ENCODE results near the gene RPN2.

RPN2 gene

DNA sequence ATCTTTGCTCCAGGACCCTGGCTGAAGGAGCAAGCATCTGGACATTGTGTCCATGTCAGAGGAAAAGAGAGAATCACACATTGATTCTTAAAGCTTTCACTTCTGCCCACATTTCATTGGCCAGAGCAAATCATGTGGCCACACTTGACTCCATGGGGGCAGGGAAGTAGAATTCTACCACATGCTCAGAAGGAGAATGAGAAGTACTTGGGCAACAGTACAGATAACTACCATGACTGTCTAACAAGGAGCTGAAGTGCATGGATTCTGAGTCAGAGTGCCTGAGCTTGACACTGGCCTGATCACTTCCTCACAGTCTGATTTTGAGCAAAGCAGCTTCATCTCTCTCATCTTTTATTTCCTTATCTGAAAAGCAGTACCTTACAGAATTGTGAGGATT lies 43.9 kb downstream of the RPN2 start:
- H3K9me3 ChIP-seq (ENCODE audit: control insufficient read depth, low read length), result no peaks in the 10 kb centered on the region
- no peak overlapping the region for H3K9ac ChIP-seq (ENCODE audit: low read length)
- no peaks in the 10 kb centered on the region for H3K4me1 ChIP-seq (ENCODE audit: control insufficient read depth, insufficient read depth, low read length)
- peaks cover 16% of the 10 kb centered on the region for H3K36me3 ChIP-seq (ENCODE audit: control insufficient read depth, insufficient read depth, low read length)
- H3K4me3 ChIP-seq (ENCODE audit: low read length), result no peak overlapping the region
- no peaks in the 10 kb centered on the region for H3K27me3 ChIP-seq (ENCODE audit: control insufficient read depth, insufficient read depth, low read length)

DNA sequence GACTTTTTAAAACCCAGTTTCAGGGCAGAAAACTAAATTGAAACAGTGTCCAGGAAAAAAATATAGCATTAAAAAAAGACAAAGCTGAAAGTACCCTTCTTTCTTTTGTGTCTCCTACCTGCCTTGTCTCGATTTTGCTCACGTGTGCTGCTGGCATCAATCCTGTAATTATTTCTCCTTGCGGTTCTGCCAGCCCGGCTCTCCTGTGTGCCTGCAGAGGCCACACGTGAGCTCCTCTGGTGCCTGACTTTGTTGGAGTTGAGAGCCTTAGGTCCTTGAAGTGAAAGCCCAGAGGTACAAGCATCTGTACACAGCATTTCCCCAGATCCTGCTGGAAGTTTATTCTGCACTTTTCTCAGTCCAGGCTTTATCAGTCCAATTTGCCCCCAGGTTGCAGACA lies 46.0 kb downstream of the RPN2 start:
- Histone ChIP-seq H3K27me3 (ENCODE audit: control insufficient read depth, insufficient read depth, low read length) (no peaks in the 10 kb centered on the region), H3K36me3 (ENCODE audit: control insufficient read depth, insufficient read depth, low read length) (peaks cover 22% of the 10 kb centered on the region), H3K4me1 (ENCODE audit: control insufficient read depth, insufficient read depth, low read length) (no peaks in the 10 kb centered on the region), H3K9me3 (ENCODE audit: control insufficient read depth, low read length) (no peaks in the 10 kb centered on the region), H3K9ac (ENCODE audit: low read length) (no peak overlapping the region), H3K4me3 (ENCODE audit: low read length) (no peak overlapping the region)

DNA sequence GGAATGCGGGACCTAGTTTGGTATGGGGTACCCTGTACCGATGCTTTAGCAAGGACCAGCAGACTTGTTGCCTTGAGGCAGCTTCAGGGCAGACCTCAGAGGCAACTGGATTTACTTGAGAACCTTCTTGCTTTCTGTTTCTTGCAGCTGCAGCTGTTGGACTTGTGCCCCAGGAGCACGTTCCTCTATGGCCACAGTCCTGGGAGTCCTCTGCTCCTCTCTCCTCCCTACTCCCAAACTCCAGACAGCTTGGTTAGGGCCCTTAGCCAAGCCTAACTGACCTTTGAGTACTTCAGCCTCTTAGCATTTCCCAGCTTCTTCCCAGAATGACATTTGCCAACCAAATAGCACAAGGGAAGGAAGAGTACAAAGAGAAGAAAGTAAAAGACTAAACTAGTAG lies 47.8 kb downstream of the RPN2 start:
- H3K36me3 ChIP-seq (ENCODE audit: control insufficient read depth, insufficient read depth, low read length), result peaks cover 22% of the 10 kb centered on the region
- H3K9me3 ChIP-seq (ENCODE audit: control insufficient read depth, low read length), result no peaks in the 10 kb centered on the region
- no peaks in the 10 kb centered on the region for H3K4me1 ChIP-seq (ENCODE audit: control insufficient read depth, insufficient read depth, low read length)
- H3K4me3 ChIP-seq (ENCODE audit: low read length), result no peak overlapping the region
- H3K27me3 ChIP-seq (ENCODE audit: control insufficient read depth, insufficient read depth, low read length), result no peaks in the 10 kb centered on the region
- no peak overlapping the region for H3K9ac ChIP-seq (ENCODE audit: low read length)

DNA sequence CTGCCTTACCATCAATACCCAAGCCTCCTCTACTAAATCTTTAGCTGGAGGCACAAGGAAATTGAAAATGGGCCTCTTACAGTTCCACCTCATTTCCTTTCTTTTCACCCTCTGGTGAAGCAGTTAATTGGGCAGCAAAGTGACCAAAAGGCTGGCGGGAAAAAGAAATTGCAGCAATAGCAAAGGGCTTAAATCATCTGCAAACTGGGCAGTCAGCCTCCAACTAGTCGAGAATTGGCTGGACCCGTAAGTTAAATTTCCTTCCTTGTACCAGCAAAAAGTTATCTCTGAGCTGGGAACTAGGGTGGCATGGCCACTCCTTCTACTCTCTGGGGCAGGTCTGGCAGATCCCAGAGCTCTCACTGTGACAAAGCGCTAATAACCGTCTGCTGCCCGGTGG lies 49.0 kb downstream of the RPN2 start:
- H3K36me3 ChIP-seq (ENCODE audit: control insufficient read depth, insufficient read depth, low read length), result peaks cover 26% of the 10 kb centered on the region
- H3K9ac ChIP-seq (ENCODE audit: low read length), result no peak overlapping the region
- no peaks in the 10 kb centered on the region for H3K27me3 ChIP-seq (ENCODE audit: control insufficient read depth, insufficient read depth, low read length)
- H3K4me1 ChIP-seq (ENCODE audit: control insufficient read depth, insufficient read depth, low read length), result no peaks in the 10 kb centered on the region
- H3K4me3 ChIP-seq (ENCODE audit: low read length), result no peak overlapping the region
- no peaks in the 10 kb centered on the region for H3K9me3 ChIP-seq (ENCODE audit: control insufficient read depth, low read length)

DNA sequence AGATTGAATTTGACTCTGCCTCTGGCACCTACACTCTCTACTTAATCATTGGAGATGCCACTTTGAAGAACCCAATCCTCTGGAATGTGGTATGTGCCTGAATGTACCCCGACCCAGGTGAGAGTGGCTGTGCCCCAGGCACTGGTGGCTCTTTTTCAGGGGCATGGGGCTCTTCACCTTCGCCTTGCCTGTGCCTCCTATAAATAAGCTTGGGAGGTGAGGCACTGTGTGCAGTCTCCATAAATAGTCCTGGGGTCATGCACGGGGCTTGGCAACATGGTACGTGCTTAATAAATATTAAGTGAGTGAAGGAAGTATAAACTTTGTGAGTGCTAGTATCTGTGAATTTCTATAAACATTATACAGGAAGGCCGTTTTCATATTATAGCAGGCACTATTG lies 49.5 kb downstream of the RPN2 start:
- Histone ChIP-seq H3K9ac (ENCODE audit: low read length) (no peak overlapping the region), H3K4me3 (ENCODE audit: low read length) (no peak overlapping the region), H3K36me3 (ENCODE audit: control insufficient read depth, insufficient read depth, low read length) (peaks cover 26% of the 10 kb centered on the region), H3K4me1 (ENCODE audit: control insufficient read depth, insufficient read depth, low read length) (no peaks in the 10 kb centered on the region), H3K27me3 (ENCODE audit: control insufficient read depth, insufficient read depth, low read length) (no peaks in the 10 kb centered on the region), H3K9me3 (ENCODE audit: control insufficient read depth, low read length) (no peaks in the 10 kb centered on the region)

DNA sequence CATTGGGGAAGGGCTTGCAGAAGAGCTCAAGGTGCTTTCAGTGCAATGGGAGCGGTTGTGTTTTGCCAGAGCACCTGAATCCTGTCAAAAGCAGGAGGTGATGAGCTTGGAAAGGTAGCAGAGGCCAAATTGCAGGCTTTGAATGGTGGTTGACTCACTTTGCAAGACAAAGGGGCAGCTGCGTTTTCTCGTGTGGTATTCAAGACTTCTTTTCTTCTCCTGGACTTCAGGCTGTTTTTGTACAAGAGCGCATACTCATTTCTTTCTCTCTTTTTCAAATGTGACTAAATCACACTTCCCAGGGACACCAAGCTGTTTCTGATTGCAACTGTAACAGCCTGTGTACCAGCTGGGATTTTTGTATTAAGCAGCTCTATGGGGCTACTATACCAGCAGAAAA lies 50.2 kb downstream of the RPN2 start:
- no peaks in the 10 kb centered on the region for H3K4me1 ChIP-seq (ENCODE audit: control insufficient read depth, insufficient read depth, low read length)
- H3K27me3 ChIP-seq (ENCODE audit: control insufficient read depth, insufficient read depth, low read length), result no peaks in the 10 kb centered on the region
- no peaks in the 10 kb centered on the region for H3K9me3 ChIP-seq (ENCODE audit: control insufficient read depth, low read length)
- no peak overlapping the region for H3K4me3 ChIP-seq (ENCODE audit: low read length)
- peaks cover 28% of the 10 kb centered on the region for H3K36me3 ChIP-seq (ENCODE audit: control insufficient read depth, insufficient read depth, low read length)
- H3K9ac ChIP-seq (ENCODE audit: low read length), result no peak overlapping the region

DNA sequence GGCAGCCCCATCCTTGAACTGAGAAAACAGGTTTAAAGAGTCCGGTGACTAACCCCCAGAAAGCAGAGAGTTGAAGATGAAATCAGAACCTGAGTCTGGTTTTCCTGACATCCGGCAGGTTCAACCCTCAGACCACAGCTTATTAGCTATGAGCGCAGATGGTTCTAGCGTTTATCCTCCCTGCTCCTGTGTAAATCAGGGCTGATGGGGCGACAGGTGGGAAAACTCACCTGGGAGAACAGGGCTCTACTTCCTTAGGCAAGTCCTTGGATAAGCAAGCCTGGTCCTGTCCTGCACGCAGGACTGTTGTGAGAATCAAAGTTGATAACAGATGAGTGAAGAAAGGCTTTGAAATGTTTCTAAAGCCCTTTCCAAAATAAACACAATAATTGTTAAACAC lies 51.1 kb downstream of the RPN2 start:
- H3K4me3 ChIP-seq (ENCODE audit: low read length), result no peak overlapping the region
- H3K36me3 ChIP-seq (ENCODE audit: control insufficient read depth, insufficient read depth, low read length), result peaks cover 24% of the 10 kb centered on the region
- no peaks in the 10 kb centered on the region for H3K9me3 ChIP-seq (ENCODE audit: control insufficient read depth, low read length)
- H3K4me1 ChIP-seq (ENCODE audit: control insufficient read depth, insufficient read depth, low read length), result no peaks in the 10 kb centered on the region
- no peak overlapping the region for H3K9ac ChIP-seq (ENCODE audit: low read length)
- no peaks in the 10 kb centered on the region for H3K27me3 ChIP-seq (ENCODE audit: control insufficient read depth, insufficient read depth, low read length)

DNA sequence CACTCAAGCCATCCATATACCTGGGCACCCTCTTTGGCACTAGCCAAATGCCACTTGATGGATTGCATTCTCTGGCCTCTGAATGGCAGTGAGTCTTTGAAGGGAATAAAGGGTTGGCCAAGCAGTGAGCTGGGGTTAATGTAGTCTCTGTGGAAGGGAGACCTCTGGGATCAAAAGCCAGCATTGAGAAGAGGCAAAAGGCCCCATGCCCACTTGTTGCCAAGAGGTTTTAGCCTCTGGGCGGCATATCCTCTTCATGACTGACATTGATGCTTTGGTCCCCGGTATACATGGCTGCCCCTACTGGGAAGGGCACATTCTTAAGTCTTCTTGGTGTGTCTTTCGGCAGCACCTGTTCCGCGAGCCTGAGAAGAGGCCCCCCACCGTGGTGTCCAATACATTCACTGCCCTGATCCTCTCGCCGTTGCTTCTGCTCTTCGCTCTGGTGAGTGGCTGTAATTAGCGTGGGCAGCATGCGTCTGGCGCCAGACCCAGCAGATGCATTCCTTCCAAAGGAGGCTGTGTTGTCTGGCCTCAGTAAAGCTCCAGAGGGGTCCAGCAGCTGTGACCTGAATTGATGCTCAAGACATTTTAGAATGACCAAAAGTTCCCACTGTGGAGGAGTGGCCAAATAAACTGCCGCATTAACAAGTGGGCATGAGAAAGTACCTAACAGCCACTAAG lies 53.0 kb downstream of the RPN2 start:
- peaks cover 14% of the 10 kb centered on the region for H3K36me3 ChIP-seq (ENCODE audit: control insufficient read depth, insufficient read depth, low read length)
- H3K27me3 ChIP-seq (ENCODE audit: control insufficient read depth, insufficient read depth, low read length), result no peaks in the 10 kb centered on the region
- H3K4me3 ChIP-seq (ENCODE audit: low read length), result no peak overlapping the region
- no peaks in the 10 kb centered on the region for H3K4me1 ChIP-seq (ENCODE audit: control insufficient read depth, insufficient read depth, low read length)
- H3K9ac ChIP-seq (ENCODE audit: low read length), result no peak overlapping the region
- no peaks in the 10 kb centered on the region for H3K9me3 ChIP-seq (ENCODE audit: control insufficient read depth, low read length)

DNA sequence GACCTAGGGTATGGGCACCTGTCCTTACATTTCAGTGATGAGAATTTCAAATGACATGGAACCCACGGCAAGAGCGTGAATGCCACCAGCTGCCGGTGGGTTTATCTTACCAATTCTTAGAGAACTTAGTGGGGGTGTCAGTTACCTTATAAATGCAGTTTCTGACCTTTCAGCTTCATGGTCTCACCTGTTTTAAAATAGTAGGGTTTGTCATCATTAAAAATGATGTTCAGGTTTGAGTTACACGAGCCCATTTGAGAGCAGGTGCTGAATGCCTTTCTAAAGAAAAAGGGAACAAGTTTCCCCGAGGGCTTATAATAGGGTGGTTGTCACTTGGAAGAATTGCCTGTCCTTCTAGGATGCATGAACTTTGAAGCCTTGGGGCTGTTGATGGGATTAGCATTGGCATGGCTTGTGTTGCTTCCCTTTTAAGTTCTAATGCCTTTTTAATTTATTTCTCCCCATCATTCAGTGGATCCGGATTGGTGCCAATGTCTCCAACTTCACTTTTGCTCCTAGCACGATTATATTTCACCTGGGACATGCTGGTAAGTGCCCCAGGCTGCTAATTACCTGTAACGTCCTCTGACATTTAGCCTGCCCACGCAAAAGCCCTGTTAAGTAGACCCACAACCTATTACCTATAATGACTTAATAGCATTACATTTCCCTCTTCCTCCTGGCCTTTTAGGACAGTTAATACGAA lies 54.6 kb downstream of the RPN2 start:
- Histone ChIP-seq H3K36me3 (ENCODE audit: control insufficient read depth, insufficient read depth, low read length) (peaks cover 19% of the 10 kb centered on the region), H3K27me3 (ENCODE audit: control insufficient read depth, insufficient read depth, low read length) (no peaks in the 10 kb centered on the region), H3K4me1 (ENCODE audit: control insufficient read depth, insufficient read depth, low read length) (peaks cover 5% of the 10 kb centered on the region), H3K9ac (ENCODE audit: low read length) (no peak overlapping the region), H3K4me3 (ENCODE audit: low read length) (no peak overlapping the region), H3K9me3 (ENCODE audit: control insufficient read depth, low read length) (no peaks in the 10 kb centered on the region)

DNA sequence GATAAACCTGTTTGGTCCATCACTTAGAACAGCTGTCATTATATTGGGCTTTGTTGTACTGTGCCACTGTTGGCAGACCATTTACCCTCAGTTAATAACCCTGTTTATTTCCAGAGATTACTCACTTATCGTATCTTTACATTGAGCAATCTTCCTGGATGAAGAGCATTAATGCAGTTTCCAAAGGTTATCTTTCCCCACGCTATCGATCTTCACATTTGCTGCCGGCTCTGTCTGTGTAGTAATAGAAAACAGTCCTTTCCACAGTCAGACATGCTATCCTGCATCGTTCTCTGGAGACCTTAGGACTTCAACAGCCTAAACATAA lies 55.1 kb downstream of the RPN2 start:
- H3K4me1 ChIP-seq (ENCODE audit: control insufficient read depth, insufficient read depth, low read length), result peaks cover 10% of the 10 kb centered on the region
- no peak overlapping the region for H3K4me3 ChIP-seq (ENCODE audit: low read length)
- H3K9ac ChIP-seq (ENCODE audit: low read length), result no peak overlapping the region
- no peaks in the 10 kb centered on the region for H3K27me3 ChIP-seq (ENCODE audit: control insufficient read depth, insufficient read depth, low read length)
- H3K36me3 ChIP-seq (ENCODE audit: control insufficient read depth, insufficient read depth, low read length), result peaks cover 15% of the 10 kb centered on the region
- no peaks in the 10 kb centered on the region for H3K9me3 ChIP-seq (ENCODE audit: control insufficient read depth, low read length)

DNA sequence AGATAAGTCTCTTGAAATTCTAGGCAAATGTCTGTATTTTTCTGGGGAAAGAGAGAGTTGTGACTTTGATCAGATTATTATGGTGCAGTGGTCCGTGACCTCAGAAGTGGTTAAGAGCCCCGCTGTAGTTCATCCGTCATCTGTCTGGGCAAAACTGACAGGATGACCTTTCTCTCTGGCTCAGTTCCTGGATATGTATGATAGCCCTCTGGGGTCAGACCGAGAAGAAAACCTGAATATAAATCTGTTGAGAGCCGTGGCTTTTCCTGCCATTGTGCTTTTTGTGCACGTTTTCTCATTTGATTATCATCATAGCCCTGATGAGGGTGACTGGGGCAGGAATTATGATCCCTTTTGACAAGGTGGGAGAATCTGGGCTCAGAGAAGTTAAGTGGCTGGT lies 55.9 kb downstream of the RPN2 start:
- no peaks in the 10 kb centered on the region for H3K27me3 ChIP-seq (ENCODE audit: control insufficient read depth, insufficient read depth, low read length)
- no peak overlapping the region for H3K4me3 ChIP-seq (ENCODE audit: low read length)
- H3K4me1 ChIP-seq (ENCODE audit: control insufficient read depth, insufficient read depth, low read length), result peaks cover 10% of the 10 kb centered on the region
- H3K9ac ChIP-seq (ENCODE audit: low read length), result no peak overlapping the region
- H3K36me3 ChIP-seq (ENCODE audit: control insufficient read depth, insufficient read depth, low read length), result peaks cover 13% of the 10 kb centered on the region
- no peaks in the 10 kb centered on the region for H3K9me3 ChIP-seq (ENCODE audit: control insufficient read depth, low read length)

DNA sequence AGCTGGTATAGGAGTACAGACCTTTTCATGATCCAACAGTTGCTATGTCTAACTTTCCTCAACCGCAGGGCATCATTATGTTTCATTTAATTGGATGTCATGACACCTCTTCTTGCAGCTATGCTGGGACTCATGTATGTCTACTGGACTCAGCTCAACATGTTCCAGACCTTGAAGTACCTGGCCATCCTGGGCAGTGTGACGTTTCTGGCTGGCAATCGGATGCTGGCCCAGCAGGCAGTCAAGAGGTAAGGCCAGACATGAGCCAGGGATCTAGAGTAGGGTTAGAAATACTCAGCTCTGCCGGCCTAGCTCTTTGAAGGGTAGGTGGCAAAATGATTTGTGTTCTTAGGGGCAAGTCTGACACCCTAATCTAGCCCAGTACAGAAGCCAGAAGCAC lies 57.3 kb downstream of the RPN2 start:
- no peaks in the 10 kb centered on the region for H3K9me3 ChIP-seq (ENCODE audit: control insufficient read depth, low read length)
- H3K27me3 ChIP-seq (ENCODE audit: control insufficient read depth, insufficient read depth, low read length), result no peaks in the 10 kb centered on the region
- H3K4me3 ChIP-seq (ENCODE audit: low read length), result no peak overlapping the region
- H3K4me1 ChIP-seq (ENCODE audit: control insufficient read depth, insufficient read depth, low read length), result peaks cover 10% of the 10 kb centered on the region
- H3K9ac ChIP-seq (ENCODE audit: low read length), result no peak overlapping the region
- H3K36me3 ChIP-seq (ENCODE audit: control insufficient read depth, insufficient read depth, low read length), result peaks cover 14% of the 10 kb centered on the region
